Urothelium cell line (cell line): Measurements from ENCODE around the gene PLLP.

ENCODE experiments used
- DNase-seq: peaks from one replicate; pipeline ENCODE4 v3.0.0; 2011; ENCODE audit warnings: low spot score, mixed read lengths
- FAIRE-seq: peaks from 2 replicates; lab custom pipeline; 2011; peaks lifted over from hg19 to GRCh38; lab: Jason Lieb, UNC

Gene PLLP, protein sequence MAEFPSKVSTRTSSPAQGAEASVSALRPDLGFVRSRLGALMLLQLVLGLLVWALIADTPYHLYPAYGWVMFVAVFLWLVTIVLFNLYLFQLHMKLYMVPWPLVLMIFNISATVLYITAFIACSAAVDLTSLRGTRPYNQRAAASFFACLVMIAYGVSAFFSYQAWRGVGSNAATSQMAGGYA

DNA sequence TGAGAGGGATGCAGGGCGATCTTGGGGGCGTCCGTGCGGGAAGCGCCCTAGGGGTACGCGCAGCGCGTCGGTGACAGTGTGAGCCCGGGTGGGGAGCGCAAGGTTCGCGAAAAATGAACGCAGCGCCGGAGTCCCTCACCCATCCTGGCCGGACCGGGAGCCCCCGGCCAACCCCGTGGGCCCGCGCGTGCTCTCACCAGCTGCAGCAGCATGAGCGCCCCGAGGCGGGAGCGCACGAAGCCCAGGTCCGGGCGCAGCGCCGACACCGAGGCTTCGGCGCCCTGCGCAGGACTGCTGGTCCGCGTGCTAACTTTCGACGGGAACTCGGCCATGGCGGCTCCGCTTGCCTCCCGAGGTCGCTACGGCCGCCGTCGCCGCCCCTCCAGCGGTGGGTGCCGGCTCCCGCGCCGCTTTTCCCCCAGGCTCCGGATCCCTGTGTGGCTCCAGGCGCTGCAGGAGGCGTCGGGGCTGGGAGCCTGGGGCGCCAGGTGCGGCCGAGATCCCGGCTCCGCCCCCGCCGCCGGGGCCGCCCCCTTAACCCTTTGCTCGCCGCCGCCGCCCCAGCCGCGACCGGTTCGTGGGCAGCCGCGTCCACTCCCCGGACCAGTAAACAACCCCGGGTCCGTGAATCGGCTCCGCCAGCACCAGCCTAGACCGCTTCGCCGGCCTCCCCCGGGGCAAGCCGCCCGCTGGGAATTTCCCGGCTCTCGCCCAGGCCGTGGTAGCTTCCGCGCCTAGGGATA lies at the start of gene PLLP:
PLLP (minus strand) TSS at position 464 of the 743 bp plus-strand sequence; CDS start at position 332, 132 bp downstream.
- no peak for FAIRE-seq
- peak; percentile 83 for DNase-seq

- DNase-seq (no peak), FAIRE-seq (no peak)
Observed at GRCh38 chr16:57333402-57333801, 48.9 kb upstream of the PLLP start.

DNA sequence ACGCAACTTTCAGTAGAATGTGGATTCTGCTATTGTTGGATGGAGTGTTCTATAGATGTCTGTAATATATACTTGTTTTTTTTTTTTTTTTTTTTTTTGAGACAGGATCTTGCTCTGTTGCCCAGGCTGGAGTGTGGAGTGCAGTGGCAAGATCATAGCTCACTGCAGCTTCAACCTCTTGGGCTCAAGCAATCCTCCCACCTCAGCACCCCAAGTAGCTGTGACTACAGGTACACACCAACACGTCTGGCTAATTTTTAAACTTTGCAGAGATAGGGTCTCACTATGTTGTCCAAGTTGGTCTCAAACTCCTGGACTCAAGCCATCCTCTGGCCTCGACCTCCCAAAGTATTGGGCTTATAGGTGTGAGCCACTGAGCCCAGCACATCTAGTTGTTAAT lies 46.9 kb upstream of the PLLP start:
- no peak for DNase-seq
- no peak for FAIRE-seq

DNA sequence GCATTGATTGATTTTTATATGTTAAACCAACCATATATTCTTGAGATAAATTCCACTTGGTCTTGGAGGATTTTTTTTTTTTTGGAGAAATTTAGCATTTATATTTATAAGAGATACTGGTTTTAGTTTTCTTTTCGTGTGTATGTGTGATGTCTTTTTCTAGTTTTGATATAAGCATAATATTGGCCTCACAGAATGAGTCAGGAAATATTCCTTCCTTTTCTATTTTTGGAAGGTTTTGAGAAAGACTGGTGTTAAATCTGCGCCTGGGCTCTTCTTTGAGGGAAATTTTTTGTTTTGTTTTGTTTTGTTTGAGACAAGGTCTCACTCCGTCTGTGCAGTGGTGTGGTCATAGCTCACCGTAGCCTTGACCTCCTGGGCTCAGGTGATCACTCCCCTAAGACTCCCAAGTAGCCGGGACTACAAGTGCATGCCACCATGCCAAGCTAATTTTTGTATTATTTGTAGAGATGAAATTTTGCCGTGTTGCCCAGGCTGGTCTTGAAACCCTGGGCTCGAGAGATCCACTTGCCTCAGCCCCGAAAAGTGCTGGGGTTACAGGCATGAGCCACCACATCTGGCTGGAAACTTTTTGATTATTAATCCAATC lies 45.4 kb upstream of the PLLP start:
- FAIRE-seq = no peak
- DNase-seq = no peak

- DNase-seq (no peak), FAIRE-seq (no peak)
Observed at GRCh38 chr16:57325458-57325857, 41.0 kb upstream of the PLLP start.

DNA sequence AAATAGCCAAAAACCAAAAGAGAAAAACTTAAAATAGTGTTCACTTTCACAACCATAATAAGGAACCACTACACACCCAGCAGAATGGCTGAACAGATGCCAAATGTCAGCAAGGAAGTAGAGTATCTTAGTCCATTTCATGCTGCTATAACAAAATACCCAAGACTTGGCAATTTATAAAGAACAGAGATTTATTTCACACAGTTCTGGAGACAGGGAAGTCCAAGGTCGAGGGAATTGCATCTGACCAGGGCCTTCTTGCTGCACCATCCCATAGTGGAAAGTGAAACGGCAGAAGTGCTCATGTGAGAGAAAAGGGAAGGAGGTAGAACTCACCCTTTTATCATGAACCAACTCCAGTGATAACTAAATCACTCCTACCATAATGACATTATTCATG lies 40.3 kb upstream of the PLLP start:
- DNase-seq (no peak), FAIRE-seq (no peak)

DNA sequence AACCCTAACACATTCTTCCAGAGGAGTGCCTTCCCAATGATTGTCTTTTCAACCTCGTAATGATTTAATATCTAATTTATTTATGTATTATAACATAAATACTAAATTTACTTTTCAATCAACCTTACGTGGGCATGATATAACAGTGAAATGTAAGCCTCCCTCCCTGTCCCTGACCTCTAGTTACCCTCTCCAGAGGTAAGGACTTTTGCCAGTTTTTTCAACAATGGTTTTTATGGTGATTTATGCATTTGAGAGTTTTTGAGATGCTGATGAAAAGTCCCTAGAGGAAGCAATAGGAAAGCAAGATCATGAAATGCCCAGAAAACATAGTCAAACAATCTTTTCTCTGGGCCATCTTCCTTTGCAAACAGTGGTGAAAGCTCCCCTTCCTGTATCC lies 35.2 kb upstream of the PLLP start:
- no peak for DNase-seq
- no peak for FAIRE-seq

DNA sequence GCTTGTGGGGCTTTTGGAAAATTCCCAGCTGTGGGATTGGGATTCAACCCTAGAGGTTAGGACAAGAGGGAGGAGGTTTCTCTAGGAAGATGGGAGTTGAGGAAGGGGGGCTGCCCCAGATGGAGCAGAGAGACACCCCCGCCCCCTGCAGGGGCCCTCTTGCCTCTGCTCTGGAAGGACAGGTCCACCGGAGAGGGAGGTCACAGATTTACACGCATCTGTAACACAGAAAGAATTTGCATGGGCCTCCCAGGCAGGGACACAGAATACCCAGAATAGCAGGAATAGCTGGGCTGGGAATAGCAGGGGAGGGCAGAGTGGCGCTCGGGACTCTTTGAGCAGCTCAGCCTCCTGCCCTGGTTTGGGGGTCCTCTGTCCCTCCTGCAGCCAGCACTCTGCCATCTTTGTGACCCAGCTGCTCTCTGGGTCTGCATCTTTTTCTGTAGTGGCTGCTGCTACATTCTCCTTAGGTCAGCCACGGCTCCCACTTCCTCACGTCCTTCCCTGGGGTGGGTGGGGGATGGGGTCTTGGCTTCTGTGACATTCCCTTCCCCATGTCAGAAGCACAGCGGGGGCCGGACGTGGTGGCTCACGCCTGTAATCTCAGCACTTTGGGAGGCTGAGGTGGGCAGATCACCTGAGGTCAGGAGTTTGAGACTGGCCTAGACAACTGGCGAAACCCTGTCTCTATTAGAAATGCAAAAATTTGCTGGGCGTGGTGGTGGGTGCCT lies 33.9 kb upstream of the PLLP start:
- DNase-seq = no peak
- no peak for FAIRE-seq

DNA sequence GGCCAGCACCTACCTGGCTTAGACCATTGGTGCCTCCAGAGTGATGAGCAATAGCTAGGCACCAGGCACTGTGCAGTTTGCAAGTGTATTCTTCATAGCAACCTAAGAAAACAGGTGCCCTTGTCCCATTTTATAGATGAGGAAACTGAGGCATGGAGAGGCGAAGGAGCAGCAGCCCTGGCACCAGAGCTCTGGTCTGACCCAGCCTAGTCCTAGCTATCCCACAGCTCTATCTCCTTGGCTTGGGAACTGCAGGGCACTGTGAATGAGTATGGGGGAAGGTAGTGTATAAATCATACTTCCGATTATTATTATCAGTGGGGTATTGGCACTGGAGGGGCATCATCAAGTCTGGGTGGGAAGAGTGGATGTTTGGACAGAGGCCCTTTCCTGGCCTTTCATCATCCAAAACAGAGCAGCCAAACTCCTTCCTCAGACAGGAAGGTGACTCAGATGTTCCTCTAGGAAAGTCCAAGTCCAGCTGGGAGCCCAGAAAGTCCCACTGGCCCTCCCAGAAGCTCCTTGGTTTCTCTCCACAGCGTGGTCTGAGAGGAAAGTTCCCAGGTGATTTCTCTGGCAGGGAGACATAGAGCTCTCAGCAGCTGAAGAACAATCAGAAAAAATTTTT lies 32.0 kb upstream of the PLLP start:
- peak; percentile 77 for DNase-seq
- FAIRE-seq = no peak

- DNase-seq = no peak
- FAIRE-seq = no peak
Observed at GRCh38 chr16:57315416-57315815, 30.9 kb upstream of the PLLP start.

- FAIRE-seq (no peak), DNase-seq (no peak)
Observed at GRCh38 chr16:57314161-57314785, 29.8 kb upstream of the PLLP start.

DNA sequence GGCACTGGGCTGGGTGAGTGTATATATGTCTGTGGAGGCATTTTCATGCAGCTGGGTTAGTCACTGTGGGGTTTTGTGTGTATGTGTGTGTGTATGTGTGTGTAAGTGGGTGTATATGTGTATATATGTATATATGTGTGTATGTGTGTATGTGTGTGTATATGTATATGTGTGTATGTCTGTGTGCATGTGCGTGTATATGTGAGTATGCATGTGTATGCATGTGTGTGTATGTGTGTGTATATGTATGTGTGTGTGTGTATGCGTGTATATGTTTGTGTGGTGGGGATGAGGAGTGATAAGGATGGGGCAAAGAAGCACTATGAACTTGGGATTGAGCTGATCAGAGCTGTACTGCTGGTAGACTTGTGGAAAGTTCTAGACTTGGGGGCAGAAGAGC lies 29.0 kb upstream of the PLLP start:
- DNase-seq = no peak
- peak; percentile 94 for FAIRE-seq

DNA sequence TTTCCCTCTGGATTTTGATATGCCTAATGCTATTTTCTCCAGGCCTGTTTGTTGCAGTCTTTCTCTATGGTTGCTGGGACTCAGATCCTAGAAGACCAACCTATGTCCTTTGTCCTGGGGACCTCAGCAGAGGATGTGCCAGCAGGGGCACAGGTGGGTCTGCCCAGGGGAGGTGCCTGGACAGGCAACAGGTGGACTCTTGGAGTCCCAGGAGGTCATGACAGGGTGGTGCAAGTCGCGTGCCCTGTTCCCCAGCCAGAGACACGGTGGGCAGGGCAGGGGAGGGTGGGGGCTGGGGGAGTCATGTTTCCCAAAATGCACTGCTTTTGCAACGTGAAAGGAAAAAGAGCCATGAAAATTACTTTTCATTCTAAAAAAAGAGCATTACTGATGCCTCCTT lies 26.3 kb upstream of the PLLP start:
- DNase-seq (no peak), FAIRE-seq (no peak)

DNA sequence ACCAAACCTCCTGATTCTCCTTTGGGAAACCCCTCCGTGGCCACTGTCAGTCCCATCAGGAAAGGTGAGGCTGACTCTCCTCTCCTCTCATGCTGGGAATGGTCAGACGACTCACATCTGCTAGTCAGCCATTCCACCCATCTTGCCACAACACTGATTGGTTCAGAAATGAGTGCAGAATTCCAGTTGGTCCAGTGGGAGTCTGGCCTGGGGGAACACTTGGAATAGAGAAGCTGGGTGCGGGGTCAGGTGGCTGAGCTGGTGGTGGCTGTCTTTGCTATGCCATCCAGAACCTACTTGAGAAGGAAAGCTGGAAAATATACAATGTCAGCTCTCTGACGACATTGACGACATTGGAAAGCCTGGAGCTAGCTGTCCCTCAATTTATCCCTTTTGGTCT lies 23.6 kb upstream of the PLLP start:
- DNase-seq (no peak), FAIRE-seq (no peak)

DNA sequence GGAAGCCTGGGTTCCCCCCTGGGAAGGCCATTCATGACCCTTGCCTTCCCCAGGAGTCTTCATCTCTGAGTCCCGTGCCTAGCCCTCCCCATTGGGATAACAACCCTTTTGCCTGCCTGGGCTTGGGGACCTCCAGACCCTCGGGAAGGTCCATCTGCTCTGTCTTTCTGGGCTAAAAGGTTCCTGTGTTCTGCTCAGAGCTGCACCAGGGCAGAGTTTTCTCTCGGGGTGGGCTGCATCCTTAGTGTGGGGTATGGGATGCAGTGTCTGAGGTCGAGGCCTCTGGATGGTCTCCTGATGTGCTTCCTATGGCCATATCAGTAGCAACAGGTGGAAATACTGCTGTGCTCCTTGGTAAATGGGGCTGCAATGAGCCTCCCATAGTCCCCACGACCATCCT lies 22.9 kb upstream of the PLLP start:
- FAIRE-seq = no peak
- no peak for DNase-seq

DNA sequence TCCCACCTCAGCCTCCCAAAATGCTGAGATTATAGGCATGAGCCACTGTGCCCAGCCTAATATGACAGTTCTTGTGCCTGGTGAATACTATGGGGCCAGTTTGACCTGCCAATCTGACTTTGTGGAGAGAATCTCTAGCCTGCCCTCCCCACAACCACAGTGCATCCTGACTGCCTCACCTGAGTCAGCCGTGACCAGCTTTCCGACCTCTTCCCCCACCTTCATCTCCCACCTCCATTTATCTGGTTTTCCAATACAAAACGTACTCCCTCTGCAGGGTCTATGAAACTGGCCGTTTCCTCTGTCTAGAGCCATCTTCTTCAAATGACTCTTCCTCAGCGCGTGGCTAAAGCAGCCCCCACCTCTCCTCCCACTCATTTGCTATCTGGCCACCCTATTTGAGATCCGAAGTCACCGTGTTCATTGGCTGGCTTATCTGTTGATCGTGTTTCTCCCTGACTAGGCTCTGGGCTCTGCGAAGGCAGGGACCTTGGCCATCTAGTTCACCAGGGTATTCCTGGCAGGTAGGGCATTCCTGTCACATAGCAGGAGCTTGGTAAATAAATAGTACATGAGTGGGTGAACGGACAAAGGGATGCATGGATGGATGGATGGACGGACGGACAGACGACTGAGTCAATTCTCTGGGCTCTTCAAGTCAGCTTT lies 22.3 kb upstream of the PLLP start:
- FAIRE-seq = no peak
- DNase-seq = no peak

- FAIRE-seq (no peak), DNase-seq (no peak)
Observed at GRCh38 chr16:57305159-57305811, 20.8 kb upstream of the PLLP start.

DNA sequence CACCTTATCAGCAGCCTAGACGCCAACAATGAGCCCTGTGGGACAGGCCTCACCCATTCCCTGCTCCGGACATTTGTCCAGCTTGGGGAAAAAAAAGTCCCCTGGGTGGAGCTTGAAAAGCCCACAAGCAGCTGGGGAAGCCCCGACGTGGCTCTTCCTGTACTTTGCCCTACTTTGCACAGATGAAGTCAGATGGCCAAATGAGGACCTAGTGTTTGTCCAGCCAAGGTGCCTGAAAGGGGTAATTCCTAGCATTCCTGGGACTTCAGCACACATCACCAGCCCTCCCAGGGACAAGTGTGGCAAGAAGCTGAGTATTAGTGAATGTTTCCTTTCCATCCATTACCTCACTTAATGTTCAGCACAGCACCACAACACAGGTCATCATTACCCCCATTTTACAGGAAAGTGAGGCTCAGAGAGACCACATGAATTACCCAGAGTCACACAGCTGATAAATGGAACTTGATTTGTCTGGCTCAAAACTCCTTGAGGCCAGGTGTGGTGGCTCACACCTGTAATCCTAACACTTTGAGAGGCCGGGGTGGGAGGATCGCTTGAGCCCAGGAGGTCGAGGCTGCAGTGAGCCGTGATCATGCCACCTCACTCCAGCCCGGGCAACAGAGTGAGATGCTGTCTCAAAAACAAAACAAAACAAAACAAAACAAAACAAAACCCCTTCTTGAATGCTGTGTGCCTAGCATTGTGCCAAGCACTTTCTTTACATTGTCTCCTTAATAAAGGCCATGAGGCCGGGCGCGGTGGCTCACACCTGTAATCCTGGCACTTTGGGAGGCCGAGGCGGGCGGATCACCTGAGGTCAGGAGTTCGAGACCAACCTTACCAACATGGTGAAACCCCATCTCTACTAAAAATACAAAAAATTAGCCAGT lies 19.9 kb upstream of the PLLP start:
- DNase-seq (no peak), FAIRE-seq (no peak)

GRCh38 chr16:57303910-57304168 lies 19.4 kb upstream of the PLLP start:
- DNase-seq (no peak), FAIRE-seq (no peak)
